WTC11 (cell line): ENCODE data around the gene GPR132. TPM values are rescaled to one million over a fixed set of nuclear protein-coding genes. Genes with fewer than 3 reads are reported as not detected.

Experiments
- ATAC-seq: fragments of 200-7000 bp; cut with Tn5 transposase; 2 replicates; pipeline ENCODE4 v1.10.0; 2021; ENCODE audit warnings: mild to moderate bottlenecking, moderate library complexity
- CTCF ChIA-PET: fragments of 300-600 bp; sonication (Branson Sonifier 250); formaldehyde crosslinking; loops from one replicate; lab custom pipeline; 2021; ENCODE audit warnings: antibody characterized with exemption; lab: Charles Lee
- POLR2A ChIA-PET: fragments of 350-600 bp; sonication (Branson Sonifier 250); formaldehyde crosslinking; loops from one replicate; lab custom pipeline; 2021; ENCODE audit warnings: antibody characterized with exemption; lab: Charles Lee
- DNase-seq: peaks from one replicate; pipeline ENCODE4 v3.0.0; 2021; ENCODE audit warnings: low spot score
- H3K27ac Mint-ChIP-seq: 2 replicates; pipeline ENCODE4 v1.8.0; 2021; ENCODE audit warnings: mixed read lengths
- H3K27me3 Mint-ChIP-seq: 2 replicates; pipeline ENCODE4 v1.8.0; 2021; ENCODE audit warnings: low read depth, mild to moderate bottlenecking, moderate library complexity, mixed read lengths
- H3K36me3 Mint-ChIP-seq: 2 replicates; pipeline ENCODE4 v1.8.0; 2021; ENCODE audit warnings: mixed read lengths
- H3K4me1 Mint-ChIP-seq: 2 replicates; pipeline ENCODE4 v1.8.0; 2022; ENCODE audit warnings: mixed read lengths
- H3K4me3 Mint-ChIP-seq: 2 replicates; pipeline ENCODE4 v1.8.0; 2021; ENCODE audit warnings: mild to moderate bottlenecking, moderate library complexity, mixed read lengths
- H3K9me3 Mint-ChIP-seq: 2 replicates; pipeline ENCODE4 v1.8.0; 2021; ENCODE audit warnings: mixed read lengths
- CREM ChIP-seq: sonication (generic); formaldehyde crosslinking; IDR thresholded peaks from 2 replicates; pipeline ENCODE4 v1.8.1; 2022; ENCODE audit warnings: mild to moderate bottlenecking, missing genetic modification reagents, moderate library complexity
- EMX1 ChIP-seq: fragments of 250-450 bp; sonication (Bioruptor Pico); IDR thresholded peaks from 2 replicates; pipeline ENCODE4 v1.8.0; 2021; ENCODE audit warnings: mild to moderate bottlenecking
- HMGA2 ChIP-seq: fragments of 250-450 bp; sonication (Bioruptor Pico); IDR thresholded peaks from 2 replicates; pipeline ENCODE4 v1.4.0; 2021; ENCODE audit warnings: mild to moderate bottlenecking, moderate library complexity
- JAZF1 ChIP-seq: fragments of 250-450 bp; sonication (Bioruptor Pico); IDR thresholded peaks from 2 replicates; pipeline ENCODE4 v1.9.0; 2021; ENCODE audit warnings: moderate library complexity, mild to moderate bottlenecking, inconsistent platforms
- NFATC4 ChIP-seq: fragments of 250-450 bp; sonication (Bioruptor Pico); IDR thresholded peaks from 2 replicates; pipeline ENCODE4 v1.9.0; 2021; ENCODE audit warnings: mild to moderate bottlenecking
- SMAD3 ChIP-seq: sonication (generic); formaldehyde crosslinking; IDR thresholded peaks from 2 replicates; pipeline ENCODE4 v1.8.0; 2022; ENCODE audit warnings: missing genetic modification reagents, mild to moderate bottlenecking, borderline replicate concordance
- SMAD4 ChIP-seq: sonication (generic); formaldehyde crosslinking; IDR thresholded peaks from 2 replicates; pipeline ENCODE4 v1.8.0; 2022; ENCODE audit warnings: mild to moderate bottlenecking, missing genetic modification reagents
- SOX15 ChIP-seq: fragments of 250-450 bp; sonication (Bioruptor Pico); IDR thresholded peaks from 2 replicates; pipeline ENCODE4 v1.9.0; 2021; ENCODE audit warnings: mild to moderate bottlenecking
- TEAD1 ChIP-seq: sonication (generic); formaldehyde crosslinking; IDR thresholded peaks from 2 replicates; pipeline ENCODE4 v1.8.0; 2022; ENCODE audit warnings: mild to moderate bottlenecking, missing genetic modification reagents
- TEAD4 ChIP-seq: sonication (generic); formaldehyde crosslinking; IDR thresholded peaks from 2 replicates; pipeline ENCODE4 v1.8.0; 2022; ENCODE audit warnings: mild to moderate bottlenecking, missing genetic modification reagents
- ZBTB21 ChIP-seq: sonication (generic); formaldehyde crosslinking; IDR thresholded peaks from 2 replicates; pipeline ENCODE4 v1.8.1; 2023; ENCODE audit warnings: mild to moderate bottlenecking, missing genetic modification reagents, borderline replicate concordance
- ZNF232 ChIP-seq: sonication (generic); formaldehyde crosslinking; IDR thresholded peaks from 2 replicates; pipeline ENCODE4 v1.8.0; 2022; ENCODE audit warnings: mild to moderate bottlenecking, missing genetic modification reagents
- ZNF263 ChIP-seq: sonication (generic); formaldehyde crosslinking; IDR thresholded peaks from 2 replicates; pipeline ENCODE4 v1.8.1; 2022; ENCODE audit warnings: low read depth, mild to moderate bottlenecking, moderate library complexity, missing genetic modification reagents
- total RNA-seq: library from RNA; stranded (reverse); gene quantifications from 3 replicates; pipeline ENCODE4 v1.2.3, GENCODE V29; 2021
- TF ChIP-seq, protein P1 (sequence below): sonication (generic); formaldehyde crosslinking; IDR thresholded peaks from 2 replicates; pipeline ENCODE4 v1.8.1; 2023; ENCODE audit warnings: mild to moderate bottlenecking, moderate library complexity, missing genetic modification reagents
- TF ChIP-seq, protein P2 (sequence below): fragments of 250-450 bp; sonication (Bioruptor Pico); conservative IDR thresholded peaks from 2 replicates; pipeline ENCODE4 v1.9.0; 2021; ENCODE audit warnings: mild to moderate bottlenecking
- TF ChIP-seq, protein P3 (sequence below): sonication (generic); formaldehyde crosslinking; IDR thresholded peaks from 2 replicates; pipeline ENCODE4 v1.8.1; 2023; ENCODE audit warnings: mild to moderate bottlenecking, missing genetic modification reagents, moderate library complexity
- TF ChIP-seq, protein P4 (sequence below): sonication (generic); formaldehyde crosslinking; IDR thresholded peaks from 2 replicates; pipeline ENCODE4 v1.8.0; 2022; ENCODE audit warnings: mild to moderate bottlenecking, missing genetic modification reagents
- TF ChIP-seq, protein P5 (sequence below): sonication (generic); formaldehyde crosslinking; conservative IDR thresholded peaks from 2 replicates; pipeline ENCODE4 v1.8.1; 2022; ENCODE audit warnings: mild to moderate bottlenecking, missing genetic modification reagents
- TF ChIP-seq, protein P6 (sequence below): sonication (generic); formaldehyde crosslinking; IDR thresholded peaks from 2 replicates; pipeline ENCODE4 v1.8.0; 2022; ENCODE audit warnings: mild to moderate bottlenecking, missing genetic modification reagents

The GPR132 gene
- total RNA-seq, 1 experiment from 2014 or later, result 0.13 TPM

DNA sequence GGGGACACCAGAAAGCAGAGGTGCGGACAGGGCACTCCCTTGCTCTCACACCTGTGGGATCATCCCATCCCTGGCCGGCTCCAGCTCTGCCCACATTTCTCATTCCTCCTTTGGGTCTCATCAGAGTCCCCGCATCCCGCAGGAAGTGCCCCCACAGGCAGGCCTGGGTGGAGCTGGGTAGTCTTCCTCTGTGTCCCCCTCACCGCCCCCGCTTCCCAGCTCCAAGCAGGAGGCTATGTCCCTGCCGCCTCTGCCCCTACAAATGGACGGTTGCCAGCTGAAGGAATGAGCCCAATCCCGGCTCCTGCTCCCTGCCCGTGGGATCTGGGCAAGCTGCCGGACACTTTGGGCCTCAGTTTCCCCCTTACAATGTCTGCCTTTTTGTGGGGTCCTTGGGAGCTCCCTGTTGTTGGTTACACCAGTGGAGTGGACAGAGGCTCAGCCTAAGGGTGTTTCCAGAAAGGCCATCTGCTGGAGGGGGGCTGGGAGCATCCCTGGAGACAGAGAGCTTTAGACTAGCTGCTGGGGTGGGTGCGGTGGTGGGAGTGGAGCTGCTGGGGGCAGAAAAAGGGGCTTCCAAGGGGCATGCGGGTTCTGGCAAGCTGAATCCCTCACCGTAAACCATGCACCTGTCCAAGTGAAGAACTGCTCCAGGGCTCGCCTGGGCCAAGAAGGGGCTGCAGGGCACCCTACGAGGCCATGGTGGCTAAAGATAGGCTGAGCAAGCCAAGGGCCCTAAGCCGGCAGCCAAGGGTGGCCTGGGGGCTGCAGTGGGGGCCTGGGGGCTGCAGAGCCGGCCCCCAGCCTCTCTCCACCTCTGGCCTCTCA, 7.9 kb upstream of the GPR132 start:
- Mint-ChIP-seq H3K27me3 (no peaks in the 10 kb centered on the region), H3K27ac (no peak overlapping the region), H3K4me1 (0 out of 2 replicates have a peak, but pooled peaks cover 3% of the 10 kb centered on the region), H3K4me3 (no peak overlapping the region), H3K9me3 (no peaks in the 10 kb centered on the region), H3K36me3 (no peaks in the 10 kb centered on the region)
- ATAC-seq, result no peak
- POLR2A ChIA-PET, result no interaction called here
- TF ChIP-seq SMAD3 (CRISPR knock-in tag) (no peak), NFATC4 (CRISPR knock-in tag) (no peak), TEAD4 (CRISPR knock-in tag) (no peak), SOX15 (CRISPR knock-in tag) (no peak), ZNF232 (no peak), ZBTB21 (no peak), EMX1 (CRISPR knock-in tag) (no peak), JAZF1 (no peak), ZNF263 (CRISPR knock-in tag) (no peak)
- TF ChIP-seq, protein P1, sequence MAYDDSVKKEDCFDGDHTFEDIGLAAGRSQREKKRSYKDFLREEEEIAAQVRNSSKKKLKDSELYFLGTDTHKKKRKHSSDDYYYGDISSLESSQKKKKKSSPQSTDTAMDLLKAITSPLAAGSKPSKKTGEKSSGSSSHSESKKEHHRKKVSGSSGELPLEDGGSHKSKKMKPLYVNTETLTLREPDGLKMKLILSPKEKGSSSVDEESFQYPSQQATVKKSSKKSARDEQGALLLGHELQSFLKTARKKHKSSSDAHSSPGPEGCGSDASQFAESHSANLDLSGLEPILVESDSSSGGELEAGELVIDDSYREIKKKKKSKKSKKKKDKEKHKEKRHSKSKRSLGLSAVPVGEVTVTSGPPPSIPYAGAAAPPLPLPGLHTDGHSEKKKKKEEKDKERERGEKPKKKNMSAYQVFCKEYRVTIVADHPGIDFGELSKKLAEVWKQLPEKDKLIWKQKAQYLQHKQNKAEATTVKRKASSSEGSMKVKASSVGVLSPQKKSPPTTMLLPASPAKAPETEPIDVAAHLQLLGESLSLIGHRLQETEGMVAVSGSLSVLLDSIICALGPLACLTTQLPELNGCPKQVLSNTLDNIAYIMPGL (CRISPR knock-in tag), result no peak
- TF ChIP-seq, protein P2, sequence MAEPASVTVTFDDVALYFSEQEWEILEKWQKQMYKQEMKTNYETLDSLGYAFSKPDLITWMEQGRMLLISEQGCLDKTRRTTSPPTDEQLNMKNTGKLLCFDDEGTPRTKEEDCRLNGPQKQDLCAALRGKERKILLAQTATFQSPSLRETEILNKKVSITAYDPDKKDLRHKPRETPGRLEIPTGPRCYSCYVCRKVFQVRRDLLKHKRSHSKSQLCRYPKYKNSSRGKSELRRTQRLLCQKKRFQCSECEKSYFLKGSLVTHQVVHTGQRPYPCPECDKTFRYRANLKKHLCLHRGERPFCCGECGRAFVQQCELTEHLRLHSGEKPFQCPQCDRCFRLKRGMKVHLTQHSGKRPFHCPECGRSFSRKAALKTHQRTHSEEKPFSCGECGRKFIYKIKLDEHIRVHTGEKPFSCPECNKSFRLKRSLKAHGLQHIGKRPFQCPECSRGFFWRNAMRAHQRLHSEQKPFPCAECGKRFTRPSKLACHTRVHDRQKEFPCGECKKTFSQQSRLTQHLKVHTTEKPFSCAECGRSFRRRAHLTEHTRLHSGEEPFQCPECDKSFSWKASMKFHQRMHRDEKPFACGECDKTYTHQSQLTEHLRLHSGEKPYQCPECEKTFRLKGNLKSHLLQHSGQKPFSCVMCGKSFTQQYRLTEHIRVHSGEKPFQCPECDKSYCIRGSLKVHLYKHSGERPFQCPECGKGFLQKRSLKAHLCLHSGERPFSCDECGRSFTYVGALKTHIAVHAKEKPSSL (CRISPR knock-in tag), result no peak
- TF ChIP-seq, protein P3, sequence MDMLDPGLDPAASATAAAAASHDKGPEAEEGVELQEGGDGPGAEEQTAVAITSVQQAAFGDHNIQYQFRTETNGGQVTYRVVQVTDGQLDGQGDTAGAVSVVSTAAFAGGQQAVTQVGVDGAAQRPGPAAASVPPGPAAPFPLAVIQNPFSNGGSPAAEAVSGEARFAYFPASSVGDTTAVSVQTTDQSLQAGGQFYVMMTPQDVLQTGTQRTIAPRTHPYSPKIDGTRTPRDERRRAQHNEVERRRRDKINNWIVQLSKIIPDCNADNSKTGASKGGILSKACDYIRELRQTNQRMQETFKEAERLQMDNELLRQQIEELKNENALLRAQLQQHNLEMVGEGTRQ (CRISPR knock-in tag), result no peak
- TF ChIP-seq, protein P4, sequence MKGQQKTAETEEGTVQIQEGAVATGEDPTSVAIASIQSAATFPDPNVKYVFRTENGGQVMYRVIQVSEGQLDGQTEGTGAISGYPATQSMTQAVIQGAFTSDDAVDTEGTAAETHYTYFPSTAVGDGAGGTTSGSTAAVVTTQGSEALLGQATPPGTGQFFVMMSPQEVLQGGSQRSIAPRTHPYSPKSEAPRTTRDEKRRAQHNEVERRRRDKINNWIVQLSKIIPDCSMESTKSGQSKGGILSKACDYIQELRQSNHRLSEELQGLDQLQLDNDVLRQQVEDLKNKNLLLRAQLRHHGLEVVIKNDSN (CRISPR knock-in tag), result no peak
- CTCF ChIA-PET, result interaction anchor here (0.6 to 5.5 kb wide), 6 partner anchors 9 to 28 kb away, joined by 3 to 31 read pairs (median 22); no protein-coding TSS in a partner anchor
- DNase-seq, result no peak

DNA sequence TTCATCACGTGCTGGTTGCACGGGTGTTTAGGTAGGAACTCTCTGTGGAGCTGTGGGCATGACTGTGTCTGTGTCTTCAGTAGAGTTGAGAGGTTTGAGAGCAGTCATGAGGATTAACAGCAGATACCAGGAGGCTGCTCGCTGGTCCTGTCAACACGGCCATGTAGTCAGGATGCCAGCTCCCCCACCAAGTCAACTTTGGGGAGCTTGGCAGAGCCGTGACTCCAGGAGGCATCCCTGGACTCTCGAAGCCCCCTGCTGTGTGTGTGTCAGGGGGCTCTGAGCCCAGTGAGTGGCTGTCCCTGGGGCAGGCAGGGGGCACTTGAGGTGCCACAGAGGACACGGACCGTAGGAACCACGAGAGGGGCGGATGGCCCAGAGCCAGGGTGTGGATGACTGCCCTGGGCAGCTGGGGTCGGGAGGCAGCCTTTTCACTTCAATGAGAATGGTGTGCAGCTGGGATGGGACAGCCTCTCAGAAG, 7.2 kb upstream of the GPR132 start:
- ChIA-PET CTCF (interaction anchor here (2.9 to 5.5 kb wide), 4 partner anchors 14 to 27 kb away, joined by 11 to 31 read pairs (median 23); no protein-coding TSS in a partner anchor), POLR2A (no interaction called here)
- DNase-seq (no peak), ATAC-seq (no peak)
- Mint-ChIP-seq H3K9me3 (no peaks in the 10 kb centered on the region), H3K36me3 (no peaks in the 10 kb centered on the region), H3K27me3 (no peaks in the 10 kb centered on the region), H3K4me1 (0 out of 2 replicates have a peak, but pooled peaks cover 3% of the 10 kb centered on the region), H3K27ac (no peak overlapping the region), H3K4me3 (no peak overlapping the region)
- TF ChIP-seq TEAD1 (no peak), CREM (CRISPR knock-in tag) (no peak), SMAD4 (CRISPR knock-in tag) (no peak), HMGA2 (no peak)
- TF ChIP-seq, protein P5, sequence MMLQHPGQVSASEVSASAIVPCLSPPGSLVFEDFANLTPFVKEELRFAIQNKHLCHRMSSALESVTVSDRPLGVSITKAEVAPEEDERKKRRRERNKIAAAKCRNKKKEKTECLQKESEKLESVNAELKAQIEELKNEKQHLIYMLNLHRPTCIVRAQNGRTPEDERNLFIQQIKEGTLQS (CRISPR knock-in tag), result no peak
- TF ChIP-seq, protein P6, sequence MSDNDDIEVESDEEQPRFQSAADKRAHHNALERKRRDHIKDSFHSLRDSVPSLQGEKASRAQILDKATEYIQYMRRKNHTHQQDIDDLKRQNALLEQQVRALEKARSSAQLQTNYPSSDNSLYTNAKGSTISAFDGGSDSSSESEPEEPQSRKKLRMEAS (CRISPR knock-in tag), result no peak
